Measurements from ENCODE around the gene EPB41L4A.
A peak's percentile ranks its signal among the peaks of the same experiment; 100 is the strongest.

EPB41L4A gene

GRCh38 chr5:112308608-112309007 is 110.5 kb downstream of the EPB41L4A start:
- no peak for TF ChIP-seq CREB1 (IDR thresholded peaks at IDR 0.05; ENCODE audit: low read depth)
- no peak for TF ChIP-seq YY1 (IDR thresholded peaks at IDR 0.05; ENCODE audit: low read depth)
- no peak for TF ChIP-seq RAD21 (IDR thresholded peaks at IDR 0.05; ENCODE audit: low read depth)
- TF ChIP-seq, protein P1, sequence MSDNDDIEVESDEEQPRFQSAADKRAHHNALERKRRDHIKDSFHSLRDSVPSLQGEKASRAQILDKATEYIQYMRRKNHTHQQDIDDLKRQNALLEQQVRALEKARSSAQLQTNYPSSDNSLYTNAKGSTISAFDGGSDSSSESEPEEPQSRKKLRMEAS (IDR thresholded peaks at IDR 0.05): no peak
- TF ChIP-seq, protein P2, sequence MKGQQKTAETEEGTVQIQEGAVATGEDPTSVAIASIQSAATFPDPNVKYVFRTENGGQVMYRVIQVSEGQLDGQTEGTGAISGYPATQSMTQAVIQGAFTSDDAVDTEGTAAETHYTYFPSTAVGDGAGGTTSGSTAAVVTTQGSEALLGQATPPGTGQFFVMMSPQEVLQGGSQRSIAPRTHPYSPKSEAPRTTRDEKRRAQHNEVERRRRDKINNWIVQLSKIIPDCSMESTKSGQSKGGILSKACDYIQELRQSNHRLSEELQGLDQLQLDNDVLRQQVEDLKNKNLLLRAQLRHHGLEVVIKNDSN (IDR thresholded peaks at IDR 0.05): no peak
- TF ChIP-seq NFIC (IDR thresholded peaks at IDR 0.05): peak; percentile 67; the same call in 1 of the 2 replicates
- peak; percentile 76 for TF ChIP-seq CEBPB (IDR thresholded peaks at IDR 0.05)
- TF ChIP-seq TEAD4 (IDR thresholded peaks at IDR 0.05): no peak

DNA sequence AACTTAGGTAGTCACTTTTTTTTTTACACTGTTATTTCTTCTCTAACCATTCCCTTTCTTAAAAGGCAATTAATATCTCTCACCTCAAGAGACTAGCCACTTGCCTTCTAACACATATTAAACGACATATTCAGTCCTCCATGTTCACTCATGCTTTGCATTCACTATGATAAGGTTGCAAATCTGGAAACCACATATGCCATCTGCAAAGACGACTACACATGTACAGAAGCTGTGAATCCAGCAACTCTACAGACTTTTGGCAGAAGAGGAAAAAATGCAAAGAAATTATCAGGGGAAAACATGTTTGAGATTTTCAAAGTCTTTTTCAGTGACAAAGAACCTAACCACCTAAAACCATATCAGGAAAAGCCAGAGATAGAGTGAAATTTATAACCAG is 112.1 kb downstream of the EPB41L4A start:
- TF ChIP-seq YY1 (IDR thresholded peaks at IDR 0.05; ENCODE audit: low read depth) (no peak), CREB1 (IDR thresholded peaks at IDR 0.05; ENCODE audit: low read depth) (no peak), ZBTB7A (IDR thresholded peaks at IDR 0.05; ENCODE audit: low read depth) (no peak), CEBPB (IDR thresholded peaks at IDR 0.05) (no peak), REST (IDR thresholded peaks at IDR 0.05; ENCODE audit: low read depth) (no peak), FOXM1 (IDR thresholded peaks at IDR 0.05; ENCODE audit: borderline replicate concordance, low read depth) (no peak), NFIC (IDR thresholded peaks at IDR 0.05) (no peak), TCF12 (IDR thresholded peaks at IDR 0.05; ENCODE audit: low read depth) (no peak), EGR1 (IDR thresholded peaks at IDR 0.05) (no peak), TEAD4 (IDR thresholded peaks at IDR 0.05) (no peak)
- TF ChIP-seq, protein P1 (IDR thresholded peaks at IDR 0.05): no peak
- TF ChIP-seq, protein P2 (IDR thresholded peaks at IDR 0.05): no peak

- TF ChIP-seq CEBPB (IDR thresholded peaks at IDR 0.05) (no peak), YY1 (IDR thresholded peaks at IDR 0.05; ENCODE audit: low read depth) (no peak), EP300 (IDR thresholded peaks at IDR 0.05; ENCODE audit: borderline replicate concordance) (no peak), RAD21 (IDR thresholded peaks at IDR 0.05; ENCODE audit: low read depth) (no peak), TAF1 (IDR thresholded peaks at IDR 0.05; ENCODE audit: low read depth) (no peak)
Measured at GRCh38 chr5:112304743-112305142, 114.3 kb downstream of the EPB41L4A start.

DNA sequence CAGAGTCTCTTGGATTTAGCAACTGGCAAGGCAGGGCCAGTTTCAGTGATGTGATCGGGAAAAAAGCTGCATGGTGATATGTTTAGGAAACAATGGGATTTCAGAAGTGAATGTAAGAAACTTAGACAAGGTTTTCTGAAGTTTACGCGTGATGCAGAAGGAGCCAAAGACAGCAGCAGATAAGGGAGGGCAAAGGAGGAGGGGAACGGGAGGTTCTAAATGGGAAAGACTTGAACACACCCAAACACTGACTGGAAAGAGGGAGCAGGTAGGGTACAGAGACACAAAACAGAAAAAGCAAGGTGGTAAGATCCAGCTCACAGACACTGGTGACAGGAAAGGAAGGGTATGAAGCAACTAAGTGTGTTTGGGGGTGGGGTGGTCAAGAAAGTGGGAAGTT is 115.4 kb downstream of the EPB41L4A start:
- no peak for TF ChIP-seq FOXM1 (IDR thresholded peaks at IDR 0.05; ENCODE audit: borderline replicate concordance, low read depth)
- no peak for TF ChIP-seq CEBPB (IDR thresholded peaks at IDR 0.05)
- TF ChIP-seq YY1 (IDR thresholded peaks at IDR 0.05; ENCODE audit: low read depth): no peak
- TF ChIP-seq, protein P1 (IDR thresholded peaks at IDR 0.05): no peak
- TF ChIP-seq ZBTB7A (IDR thresholded peaks at IDR 0.05; ENCODE audit: low read depth): no peak

DNA sequence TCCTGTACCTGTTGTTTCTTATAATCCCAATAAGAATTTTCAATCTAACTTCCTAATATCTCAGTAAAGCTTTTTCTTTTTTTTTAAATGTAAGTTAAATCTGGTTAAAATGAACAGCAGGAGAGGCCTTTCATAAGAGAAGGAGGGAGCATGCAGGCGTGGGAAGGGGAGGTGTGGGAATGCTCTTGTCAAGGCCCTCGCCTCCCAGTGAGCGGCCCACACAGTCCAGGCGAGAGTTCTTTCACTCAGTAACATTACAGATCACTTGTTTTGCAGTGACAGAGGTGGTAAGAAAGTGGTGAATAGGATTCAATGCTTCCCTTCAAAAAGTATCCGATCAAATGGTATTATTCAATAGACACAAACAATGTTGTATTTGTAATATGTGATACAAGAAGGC is 125.0 kb downstream of the EPB41L4A start:
- TF ChIP-seq TAF1 (IDR thresholded peaks at IDR 0.05; ENCODE audit: low read depth) (no peak), FOXM1 (IDR thresholded peaks at IDR 0.05; ENCODE audit: borderline replicate concordance, low read depth) (no peak), EP300 (IDR thresholded peaks at IDR 0.05; ENCODE audit: borderline replicate concordance) (no peak), CEBPB (IDR thresholded peaks at IDR 0.05) (no peak), CREB1 (IDR thresholded peaks at IDR 0.05; ENCODE audit: low read depth) (no peak), ZBTB7A (IDR thresholded peaks at IDR 0.05; ENCODE audit: low read depth) (no peak), EGR1 (IDR thresholded peaks at IDR 0.05) (no peak), RAD21 (IDR thresholded peaks at IDR 0.05; ENCODE audit: low read depth) (no peak), TCF12 (IDR thresholded peaks at IDR 0.05; ENCODE audit: low read depth) (no peak), REST (IDR thresholded peaks at IDR 0.05; ENCODE audit: low read depth) (no peak), NFIC (IDR thresholded peaks at IDR 0.05) (no peak), YY1 (IDR thresholded peaks at IDR 0.05; ENCODE audit: low read depth) (no peak), TEAD4 (IDR thresholded peaks at IDR 0.05) (no peak)
- TF ChIP-seq, protein P2 (IDR thresholded peaks at IDR 0.05): no peak
- TF ChIP-seq, protein P1 (IDR thresholded peaks at IDR 0.05): no peak

All from Ishikawa (cell line).